ENCODE measurements around the gene COMMD6.

The COMMD6 gene

GRCh38 chr13:75533861-75534260, 3.8 kb downstream of the COMMD6 start:
- DNase-seq (ENCODE audit: extremely low read depth in 1 of 2, low read depth in 1 of 2), result no peak

DNA sequence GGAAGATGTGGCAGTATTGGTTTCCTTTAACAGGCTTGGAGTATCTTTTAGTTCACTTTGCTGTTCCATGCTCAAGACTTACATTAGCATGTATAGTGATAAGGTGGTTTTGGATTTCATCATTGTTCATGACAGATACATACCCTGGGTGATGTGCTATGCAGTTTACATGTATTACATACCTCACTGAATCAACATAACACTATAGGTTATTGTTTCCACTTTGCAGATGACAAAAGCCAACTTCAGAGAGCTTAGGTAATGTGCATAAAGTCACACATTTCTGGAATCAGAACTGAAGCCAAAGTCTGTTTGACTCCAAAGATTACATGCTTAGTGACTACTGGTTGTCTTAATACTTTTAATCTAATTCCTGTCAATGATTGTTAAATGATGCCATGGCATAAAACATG, 7.1 kb downstream of the COMMD6 start:
- no peak for DNase-seq (ENCODE audit: extremely low read depth in 1 of 2, low read depth in 1 of 2)

DNA sequence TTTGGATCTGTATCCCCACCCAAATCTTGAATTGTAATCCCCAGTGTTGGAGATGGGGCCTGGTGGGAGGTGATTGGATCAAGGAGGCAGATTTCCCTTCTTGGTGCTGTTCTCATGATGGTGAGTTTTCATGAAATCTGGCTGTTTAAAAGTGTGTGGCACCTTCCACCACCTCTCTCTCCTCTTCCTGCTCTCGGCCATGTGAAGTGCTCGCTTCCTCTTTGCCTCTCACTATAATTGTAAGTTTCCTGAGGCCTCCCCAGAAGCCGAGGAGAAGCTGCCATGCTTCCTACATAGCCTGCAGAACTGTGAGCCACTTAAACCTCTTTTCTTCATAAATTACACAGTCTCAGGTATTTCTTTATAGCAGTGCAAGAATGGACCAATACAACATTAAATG, 15.7 kb downstream of the COMMD6 start:
- DNase-seq (ENCODE audit: extremely low read depth in 1 of 2, low read depth in 1 of 2), result no peak

DNA sequence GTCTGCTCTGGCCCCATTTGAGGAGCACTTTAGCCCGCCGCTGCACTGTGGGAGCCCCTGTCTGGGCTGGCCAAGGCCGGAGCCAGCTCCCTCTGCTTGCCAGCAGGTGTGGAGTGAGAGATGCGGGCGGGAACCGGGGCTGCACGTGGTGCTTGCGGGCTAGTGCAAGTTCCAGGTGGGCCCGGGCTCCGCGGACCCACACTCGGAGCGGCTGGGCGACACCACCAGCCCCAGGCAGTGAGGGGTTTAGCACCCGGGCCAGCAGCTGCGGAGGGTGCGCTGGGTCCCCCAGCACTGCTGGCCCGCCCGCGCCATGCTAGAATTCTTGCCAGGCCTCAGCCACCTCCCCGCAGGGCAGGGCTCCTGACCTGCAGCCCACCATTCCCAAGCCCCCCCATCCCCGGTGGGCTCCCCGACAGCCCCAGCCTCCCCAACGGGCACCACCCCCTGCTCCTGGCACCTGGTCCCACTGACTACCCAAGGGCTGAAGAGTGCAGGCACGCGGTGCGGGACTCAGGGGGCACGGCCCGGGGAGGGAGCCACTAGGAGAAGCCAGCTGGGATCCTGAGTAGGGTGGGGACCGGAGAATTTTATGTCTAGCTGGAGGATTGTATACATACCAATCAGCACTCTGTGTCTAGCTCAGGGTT, 19.1 kb downstream of the COMMD6 start:
- no peak for DNase-seq (ENCODE audit: extremely low read depth in 1 of 2, low read depth in 1 of 2)

DNA sequence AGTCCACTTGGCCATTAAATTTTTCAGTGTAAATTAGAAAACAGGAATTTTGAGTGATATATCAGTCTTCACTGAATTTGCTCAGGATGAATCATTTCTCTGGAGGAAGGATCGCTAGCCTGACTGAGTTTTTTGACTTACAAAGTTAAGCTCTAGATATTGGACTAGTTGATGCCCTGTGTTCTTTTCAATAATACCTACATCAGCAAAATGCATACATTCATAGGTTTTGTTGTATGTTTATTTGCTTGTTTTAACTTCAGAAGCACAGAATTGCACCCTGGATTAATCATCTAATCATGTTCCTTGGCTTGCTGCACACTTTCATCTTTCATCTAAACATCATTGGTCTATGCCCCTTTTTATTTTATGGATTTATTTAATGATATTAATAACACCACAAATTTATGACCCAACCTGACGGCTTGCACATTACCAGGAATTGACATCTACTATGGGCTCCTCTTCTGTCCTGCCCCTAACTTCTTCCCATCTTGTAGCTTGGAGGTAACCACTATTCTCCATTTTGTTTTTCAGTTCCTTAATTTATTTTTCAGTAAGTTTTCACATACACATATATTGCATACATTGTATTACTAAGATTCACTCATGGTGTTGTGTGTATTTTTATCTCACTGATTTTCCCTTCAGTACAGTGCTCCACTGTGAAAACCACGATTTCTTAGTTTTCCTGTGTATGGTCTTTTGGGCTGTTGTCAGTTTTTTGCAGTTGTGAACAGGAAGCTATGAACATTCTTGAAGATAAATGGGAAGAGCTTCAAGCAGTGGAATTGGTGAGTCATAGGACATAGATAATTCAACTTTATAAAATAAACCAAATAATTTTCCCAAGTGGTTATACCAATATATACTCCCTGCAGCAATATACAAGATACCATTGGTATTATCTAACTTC, 23.3 kb downstream of the COMMD6 start:
- DNase-seq (ENCODE audit: extremely low read depth in 1 of 2, low read depth in 1 of 2), result no peak

DNA sequence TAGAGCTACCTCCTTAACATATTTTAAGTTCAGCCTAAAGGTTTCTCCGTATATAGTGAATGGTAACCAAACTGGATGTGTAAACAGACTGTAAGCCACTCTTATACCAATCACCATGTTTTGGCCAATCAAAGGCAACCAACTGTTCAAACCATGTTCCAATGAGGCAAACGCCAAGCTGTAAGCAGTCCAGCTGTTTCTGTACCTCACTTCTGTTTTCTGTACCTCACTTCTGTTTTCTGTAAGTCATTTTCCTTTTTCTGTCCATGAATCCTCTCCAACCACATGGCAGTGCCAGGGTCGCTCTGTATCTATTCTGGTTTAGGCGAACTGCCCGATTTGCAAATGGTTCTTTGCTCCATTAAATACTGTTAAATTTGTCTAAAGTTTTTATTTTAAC, 24.4 kb downstream of the COMMD6 start:
- no peak for DNase-seq (ENCODE audit: extremely low read depth in 1 of 2, low read depth in 1 of 2)

- no peak for DNase-seq (ENCODE audit: extremely low read depth in 1 of 2, low read depth in 1 of 2)
Observed at GRCh38 chr13:75512253-75512652, 25.4 kb downstream of the COMMD6 start.

DNA sequence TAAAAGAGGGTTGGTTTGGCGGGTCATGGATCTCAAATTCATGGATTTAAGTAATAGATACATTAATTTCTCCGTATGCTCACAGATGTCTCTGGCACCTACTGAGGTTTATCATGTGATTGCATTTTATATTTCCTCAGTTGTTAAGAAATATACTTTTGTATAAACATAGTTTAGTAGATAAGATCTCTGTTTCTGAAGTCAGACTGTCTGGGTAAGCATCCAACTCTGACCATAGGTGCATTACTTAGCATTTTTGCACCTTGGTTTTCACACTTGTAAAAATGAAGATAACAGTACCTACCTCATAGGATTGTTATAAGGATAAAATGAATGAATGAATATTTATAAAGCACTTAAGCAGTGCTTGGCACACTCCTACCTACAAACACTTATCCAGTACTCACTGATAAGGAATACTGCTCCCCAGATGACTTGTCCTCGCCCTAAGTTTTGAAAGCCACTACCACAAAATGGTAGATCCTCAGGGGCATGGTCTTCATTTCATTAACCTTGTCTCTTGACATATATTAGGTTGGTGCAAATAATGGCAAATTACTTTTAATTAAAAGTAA, 26.5 kb downstream of the COMMD6 start:
- no peak for DNase-seq (ENCODE audit: extremely low read depth in 1 of 2, low read depth in 1 of 2)

DNA sequence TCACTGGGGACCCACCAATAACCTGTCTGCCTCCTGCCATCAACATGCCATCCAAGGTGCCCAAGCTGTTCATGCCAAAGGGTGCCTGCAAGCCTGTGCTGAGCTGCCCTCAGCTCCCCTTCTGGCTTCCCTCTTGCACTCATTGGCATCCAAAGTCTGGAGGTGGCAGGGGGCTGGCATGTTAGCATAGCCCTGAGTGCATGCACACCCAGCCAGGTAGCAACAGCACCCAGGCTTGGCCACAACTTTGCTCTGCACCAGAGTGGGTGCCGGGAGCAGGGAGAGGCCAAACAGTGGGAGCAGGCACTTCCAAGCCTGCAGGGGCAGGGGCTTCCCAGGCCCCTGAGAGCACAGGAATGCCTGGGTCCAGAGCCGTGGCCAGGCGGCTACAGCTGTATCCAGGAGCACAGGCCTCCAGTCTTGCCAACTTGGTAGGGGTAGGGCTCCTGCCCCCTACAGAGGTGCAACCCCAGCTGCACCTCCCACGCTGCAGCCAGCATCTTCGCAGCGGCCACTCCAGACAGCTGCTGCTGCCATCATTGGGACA, 29.6 kb downstream of the COMMD6 start:
- DNase-seq (ENCODE audit: extremely low read depth in 1 of 2, low read depth in 1 of 2), result no peak

GRCh38 chr13:75507027-75508001, 30.3 kb downstream of the COMMD6 start:
- no peak for DNase-seq (ENCODE audit: extremely low read depth in 1 of 2, low read depth in 1 of 2)

- DNase-seq (ENCODE audit: extremely low read depth in 1 of 2, low read depth in 1 of 2), result no peak
Observed at GRCh38 chr13:75506018-75506417, 31.6 kb downstream of the COMMD6 start.

DNA sequence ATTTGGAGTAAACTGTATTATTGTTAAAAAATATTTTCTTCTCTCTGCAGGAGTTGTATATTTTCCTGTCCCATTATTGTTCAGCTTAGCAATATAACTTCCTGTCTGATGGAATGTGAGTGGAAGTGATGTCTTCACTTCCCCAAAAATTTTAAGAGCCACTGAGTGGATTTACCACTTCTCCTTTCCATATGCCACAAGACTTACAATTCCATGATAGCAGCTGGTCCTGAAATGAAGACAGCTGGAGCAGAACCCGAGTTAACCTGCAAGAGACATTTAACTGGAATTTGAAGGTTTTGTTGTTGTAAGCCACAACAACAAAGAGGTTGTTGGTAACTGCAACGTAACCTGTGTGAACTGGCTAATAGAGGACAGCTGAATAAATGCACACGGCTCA, 32.3 kb downstream of the COMMD6 start:
- no peak for DNase-seq (ENCODE audit: extremely low read depth in 1 of 2, low read depth in 1 of 2)

GRCh38 chr13:75495938-75496337, 41.7 kb downstream of the COMMD6 start:
- DNase-seq (ENCODE audit: extremely low read depth in 1 of 2, low read depth in 1 of 2), result no peak

GRCh38 chr13:75494491-75494890, 43.1 kb downstream of the COMMD6 start:
- DNase-seq (ENCODE audit: extremely low read depth in 1 of 2, low read depth in 1 of 2), result no peak

- no peak for DNase-seq (ENCODE audit: extremely low read depth in 1 of 2, low read depth in 1 of 2)
Observed at GRCh38 chr13:75493156-75493555, 44.5 kb downstream of the COMMD6 start.

DNA sequence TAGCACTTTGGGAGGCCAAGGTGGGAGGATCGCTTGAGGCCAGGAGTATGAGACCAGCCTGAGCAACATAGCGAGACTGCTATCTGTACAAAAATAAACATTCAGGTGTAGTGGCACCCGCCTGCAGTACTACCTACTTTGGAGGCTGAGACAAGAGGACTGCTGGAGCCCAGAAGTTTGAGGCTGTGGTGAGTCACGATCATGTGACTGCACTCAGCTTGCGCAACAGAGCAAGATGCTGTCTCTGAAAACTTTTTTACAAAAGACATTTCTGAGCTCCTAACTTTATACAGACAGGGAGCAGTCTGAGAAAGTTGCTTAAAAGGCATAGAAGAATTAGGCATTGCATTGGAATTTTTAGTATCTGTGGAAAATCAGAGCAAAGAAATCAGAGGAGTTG, 45.3 kb downstream of the COMMD6 start:
- DNase-seq (ENCODE audit: extremely low read depth in 1 of 2, low read depth in 1 of 2), result no peak

DNA sequence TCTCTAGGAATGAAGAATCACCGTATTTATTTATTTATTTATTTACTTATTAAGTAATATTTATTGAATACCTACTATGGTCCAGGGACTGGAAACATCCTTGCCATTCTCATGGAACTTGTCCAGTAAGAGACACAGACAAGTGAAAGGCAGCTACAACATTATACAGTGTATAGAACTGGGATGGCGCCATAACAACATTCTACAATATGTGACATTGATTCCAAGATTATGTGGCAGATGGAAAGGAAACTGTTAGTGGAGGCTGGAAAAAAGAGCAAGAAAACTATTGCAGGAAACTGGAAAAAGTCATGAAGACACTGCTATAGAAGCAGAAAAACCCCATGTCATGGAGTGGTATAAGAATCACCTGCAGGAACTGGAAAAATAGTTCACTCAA, 46.3 kb downstream of the COMMD6 start:
- DNase-seq (ENCODE audit: extremely low read depth in 1 of 2, low read depth in 1 of 2), result no peak

GRCh38 chr13:75489502-75490263, 48.0 kb downstream of the COMMD6 start:
- no peak for DNase-seq (ENCODE audit: extremely low read depth in 1 of 2, low read depth in 1 of 2)

DNA sequence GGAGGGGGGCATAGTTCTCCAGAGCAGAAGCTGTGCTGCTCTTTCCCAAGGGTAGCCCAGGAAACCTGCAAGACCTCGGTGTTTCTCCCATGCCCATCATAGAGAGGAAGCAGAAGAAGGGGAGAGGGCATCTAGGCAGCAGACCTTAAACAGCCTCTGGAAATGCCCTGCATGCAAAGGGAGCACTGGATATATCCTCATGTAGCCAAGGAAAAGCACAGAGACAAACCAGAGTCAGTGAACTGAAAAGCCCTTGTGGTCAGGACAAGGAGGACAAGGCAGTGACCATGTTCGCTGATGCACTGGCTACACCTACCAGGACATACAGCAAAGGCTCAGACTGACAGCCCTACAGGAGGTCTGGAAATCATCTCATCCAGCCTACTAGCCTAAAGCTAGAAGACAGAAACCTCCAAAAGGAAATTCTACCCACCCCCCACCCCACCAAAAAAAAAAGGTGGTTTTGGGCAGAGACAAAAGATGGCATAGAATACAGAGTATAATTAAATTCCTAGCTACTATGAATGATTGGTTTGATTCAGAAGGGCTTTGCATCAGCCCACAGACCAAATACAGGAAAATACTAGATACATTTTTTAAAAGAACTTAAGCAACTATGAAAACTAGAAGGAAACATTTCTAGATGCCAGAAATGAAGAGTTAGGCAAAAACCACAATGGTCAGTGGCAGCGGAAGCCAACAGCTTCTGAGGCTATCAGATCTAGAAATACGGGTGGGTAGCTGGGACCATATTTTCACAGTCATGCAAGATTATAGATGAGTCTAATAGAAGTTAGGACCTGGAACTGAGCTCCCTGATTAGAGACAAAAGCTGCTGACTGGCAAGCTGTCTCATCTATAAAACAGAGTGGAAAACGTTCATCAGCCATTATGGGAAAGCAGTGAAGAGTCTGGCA, 51.2 kb downstream of the COMMD6 start:
- no peak for DNase-seq (ENCODE audit: extremely low read depth in 1 of 2, low read depth in 1 of 2)
